NCI-H128 (cell line): Measurements from ENCODE around the gene TBX19.
"Not testable (repeated sequence)": the region's sequence is repeated elsewhere in the genome, so short reads cannot be mapped to it uniquely, and the experiment has no call there.

Experiments
- DNase-seq: peaks from one replicate; lab custom pipeline; 2025; ENCODE audit not compliant: unreplicated experiment; lab: John Stamatoyannopoulos, UW

Gene TBX19

DNA sequence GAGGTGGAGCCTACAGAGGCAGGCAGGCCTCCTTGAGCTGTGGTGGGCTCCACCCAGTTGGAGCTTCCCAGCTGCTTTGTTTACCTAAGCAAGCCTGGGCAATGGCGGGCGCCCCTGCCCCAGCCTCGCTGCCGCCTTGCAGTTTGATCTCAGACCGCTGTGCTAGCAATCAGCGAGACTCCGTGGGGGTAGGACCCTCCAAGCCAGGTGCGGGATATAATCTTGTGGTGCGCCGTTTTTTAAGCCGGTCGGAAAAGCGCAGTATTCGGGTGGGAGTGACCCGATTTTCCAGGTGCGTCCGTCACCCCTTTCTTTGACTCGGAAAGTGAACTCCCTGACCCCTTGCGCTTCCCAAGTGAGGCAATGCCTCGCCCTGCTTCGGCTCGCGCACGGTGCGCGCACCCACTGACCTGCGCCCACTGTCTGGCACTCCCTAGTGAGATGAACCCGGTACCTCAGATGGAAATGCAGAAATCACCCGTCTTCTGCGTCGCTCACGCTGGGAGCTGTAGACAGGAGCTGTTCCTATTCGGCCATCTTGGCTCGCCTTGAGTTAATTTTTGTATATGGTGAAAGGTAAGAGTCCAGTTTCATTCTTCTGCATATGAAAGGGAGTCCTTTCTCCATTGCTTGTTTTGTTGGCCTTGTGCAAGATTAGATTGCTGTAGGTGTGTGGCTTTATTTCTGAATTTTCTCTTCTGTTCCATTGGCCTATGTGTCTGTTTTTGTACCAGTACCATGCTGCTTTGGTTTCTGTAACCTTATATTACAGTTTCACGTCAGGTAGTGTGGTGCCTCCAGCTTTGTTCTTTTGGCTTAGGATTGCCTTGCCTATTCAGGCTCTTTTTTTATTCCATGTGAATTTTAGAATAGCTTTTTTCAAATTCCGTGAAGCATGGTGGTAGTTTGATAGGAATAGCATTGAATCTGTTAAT, 73.9 kb downstream of the TBX19 start:
- not testable (repeated sequence) for DNase-seq

DNA sequence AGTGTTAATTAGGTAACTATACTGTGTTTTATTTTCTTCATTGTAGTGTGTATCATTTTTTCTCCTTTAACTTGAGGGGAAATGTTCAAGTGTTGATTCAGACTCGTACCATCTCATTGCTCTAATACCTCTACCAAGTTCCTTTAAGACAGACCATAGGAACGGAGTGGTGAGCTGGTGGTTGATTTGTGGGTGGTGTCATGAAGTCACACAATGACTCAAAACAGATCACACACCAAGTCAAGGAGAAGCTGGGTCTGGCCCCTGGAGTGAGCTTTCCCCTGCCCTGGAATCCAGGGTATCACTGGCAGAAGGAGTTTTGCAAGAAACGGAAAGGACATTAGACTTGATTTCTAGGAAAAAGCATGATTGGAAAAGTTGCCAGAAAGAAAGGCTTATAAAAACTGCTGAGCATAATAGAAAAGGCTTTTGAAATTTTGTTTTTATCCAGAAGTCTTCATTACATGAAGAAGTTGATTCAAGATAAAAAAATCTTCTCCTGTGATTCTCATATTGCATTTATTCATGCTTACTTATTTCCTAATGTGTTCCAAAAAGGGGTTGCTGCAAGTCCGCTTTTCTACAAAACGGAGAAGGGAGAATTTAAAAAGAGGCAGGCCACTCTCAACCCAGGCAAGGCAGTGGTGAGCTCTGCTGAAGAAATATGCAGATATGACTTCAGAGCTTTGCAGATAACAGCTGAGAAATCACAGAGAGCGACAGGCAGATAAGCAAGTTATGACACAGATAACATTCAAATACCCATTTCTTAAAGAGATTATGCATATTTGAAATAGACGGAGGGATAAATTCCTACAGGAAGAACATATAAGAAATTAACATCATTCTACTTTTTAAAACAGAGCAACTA, 79.7 kb downstream of the TBX19 start:
- no peak for DNase-seq

DNA sequence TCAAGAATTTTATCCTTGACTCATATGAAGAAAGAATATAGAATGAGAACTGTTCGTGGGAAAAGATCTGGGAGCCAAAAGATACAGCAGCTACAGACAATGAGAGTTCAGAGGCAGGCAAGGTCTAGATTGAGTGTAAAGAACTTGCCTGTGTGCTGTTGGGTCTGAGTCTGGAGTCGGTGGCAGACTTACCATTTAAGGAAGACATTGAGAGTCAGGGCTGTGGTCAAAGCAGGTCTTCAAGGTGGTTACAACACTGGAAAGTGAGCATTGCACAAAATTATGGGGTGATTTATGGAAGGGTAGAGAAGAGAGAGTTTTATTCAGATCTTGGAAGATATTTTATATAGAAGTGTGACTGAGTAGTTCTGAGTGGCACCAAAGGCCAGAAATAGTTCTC, 80.6 kb downstream of the TBX19 start:
- no peak for DNase-seq

DNA sequence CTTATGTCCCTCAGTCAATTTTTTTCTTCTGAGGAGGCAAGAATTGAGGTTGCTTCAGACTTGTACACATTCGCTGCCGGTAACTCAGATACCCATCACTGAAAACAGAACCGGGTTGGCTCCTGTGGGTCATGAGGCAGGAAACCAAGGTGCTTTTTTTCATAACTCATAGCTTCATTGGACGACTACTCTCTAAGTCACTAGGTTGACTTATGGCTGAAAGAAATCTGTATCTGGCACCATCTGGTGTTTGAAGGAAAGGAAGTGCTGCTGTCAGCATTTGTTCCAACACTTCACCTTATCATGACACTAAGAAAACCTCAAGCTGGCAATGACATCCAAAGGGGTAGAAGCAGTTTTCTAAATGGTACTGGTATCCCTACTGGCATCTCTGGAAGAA, 82.3 kb downstream of the TBX19 start:
- DNase-seq, result no peak
